GM12872 (cell line): Measurements from ENCODE around the gene PPM1L.

Source experiments
- CTCF ChIP-seq: IDR thresholded peaks from 3 replicates; pipeline ENCODE4 v1.5.1; 2011; ENCODE audit warnings: low read depth, mild to moderate bottlenecking, low read length, moderate library complexity; ENCODE audit not compliant: insufficient read depth

PPM1L gene

GRCh38 chr3:160929595-160929994 is 173.6 kb downstream of the PPM1L start:
- TF ChIP-seq CTCF: no peak

- TF ChIP-seq CTCF: no peak
Observed at GRCh38 chr3:160931474-160931873, 175.4 kb downstream of the PPM1L start.

GRCh38 chr3:160935413-160936095 is 179.5 kb downstream of the PPM1L start:
- no peak for TF ChIP-seq CTCF

DNA sequence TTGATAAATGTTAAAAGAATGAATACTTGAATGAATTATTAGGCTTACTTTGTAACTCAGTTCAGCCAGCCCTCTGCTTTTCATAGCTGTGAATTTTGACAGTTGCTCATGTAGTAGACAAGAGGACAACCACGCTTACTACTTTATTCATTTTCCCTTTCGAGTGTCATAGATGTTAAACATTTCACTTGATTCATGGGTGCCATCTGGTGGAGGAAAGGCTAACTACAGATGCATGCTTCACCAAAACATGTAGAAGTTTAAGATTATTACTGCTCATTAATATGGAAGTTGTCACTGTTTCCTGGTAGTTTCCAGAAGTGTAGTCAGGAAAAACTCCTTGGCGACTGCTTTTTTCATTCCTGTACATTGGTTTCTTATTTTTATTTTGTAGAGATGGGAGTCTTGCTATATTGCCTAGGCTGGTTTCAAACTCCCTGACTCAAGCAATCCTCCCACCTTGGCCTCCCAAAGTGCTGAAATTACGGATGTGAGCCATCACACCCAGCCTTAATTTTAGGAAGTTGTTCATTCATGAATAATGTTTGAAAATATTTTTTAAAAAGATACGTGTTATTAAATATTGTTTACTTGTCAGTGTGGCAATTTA is 186.0 kb downstream of the PPM1L start:
- peak; percentile 72 for TF ChIP-seq CTCF

DNA sequence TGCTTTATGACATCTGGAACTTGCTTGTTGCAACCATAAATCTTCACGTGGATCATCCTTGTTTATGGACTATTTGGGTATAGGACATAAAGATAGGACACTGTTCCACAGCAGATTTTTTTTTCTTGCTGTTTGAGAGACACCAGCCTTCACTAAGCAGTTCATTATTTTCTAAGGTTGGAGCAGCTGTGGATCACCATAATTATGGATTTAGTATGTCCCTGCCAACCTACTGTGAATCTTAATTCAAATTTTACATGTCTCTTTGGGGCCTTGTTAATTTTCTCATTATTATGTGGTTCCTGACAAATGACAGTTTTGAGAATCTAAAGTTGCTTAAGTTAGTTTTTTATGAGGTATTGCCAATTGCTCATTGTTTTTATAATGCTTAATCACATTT is 188.0 kb downstream of the PPM1L start:
- no peak for TF ChIP-seq CTCF

DNA sequence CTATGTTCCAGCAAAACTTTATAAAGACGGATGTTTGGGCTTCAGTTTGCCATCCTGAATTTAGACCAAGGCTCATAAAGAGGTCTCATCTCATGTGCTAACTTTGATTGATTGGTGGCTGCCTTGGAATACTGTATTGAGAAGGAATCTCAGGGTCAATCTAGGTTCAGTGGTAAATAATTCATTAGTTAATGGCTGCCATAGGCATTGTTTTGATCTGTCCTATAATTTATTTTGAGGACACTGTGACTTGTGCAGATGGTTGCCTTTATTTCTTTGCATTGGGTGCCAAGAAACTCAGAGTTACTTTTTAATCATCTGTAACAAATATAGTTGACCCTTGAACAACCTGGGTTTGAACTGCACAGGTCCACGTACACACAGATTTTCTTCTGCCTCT is 189.3 kb downstream of the PPM1L start:
- no peak for TF ChIP-seq CTCF

GRCh38 chr3:160948273-160948672 is 192.2 kb downstream of the PPM1L start:
- TF ChIP-seq CTCF: no peak
